Stimulated activated CD8-positive, alpha-beta memory T cell treated with anti-CD3 and anti-CD28 coated beads, Interleukin-15, amount 100 ng/mL, for 24 hours (primary cell): ENCODE results near the gene MS4A4E.
A peak's percentile ranks its signal among the peaks of the same experiment; 100 is the strongest.
"Not testable (repeated sequence)": the region's sequence is repeated elsewhere in the genome, so short reads cannot be mapped to it uniquely, and the experiment has no call there.

Experiments
- DNase-seq: peaks from one replicate; pipeline ENCODE4 v3.0.0-alpha.2; 2020; ENCODE audit warnings: low read depth

Gene MS4A4E

GRCh38 chr11:60221692-60222091, 21.2 kb downstream of the MS4A4E start:
- DNase-seq: no peak

GRCh38 chr11:60221181-60221580, 21.8 kb downstream of the MS4A4E start:
- DNase-seq: no peak

- DNase-seq: no peak
These were observed 28.6 kb downstream of the MS4A4E start for GRCh38 chr11:60214386-60214785.

- no peak for DNase-seq
These were observed 31.7 kb downstream of the MS4A4E start for GRCh38 chr11:60211206-60211605.

GRCh38 chr11:60209977-60210376, 33.0 kb downstream of the MS4A4E start:
- DNase-seq: no peak

- no peak for DNase-seq
These were observed 34.0 kb downstream of the MS4A4E start for GRCh38 chr11:60208951-60209350.

- DNase-seq: no peak
These were observed 34.6 kb downstream of the MS4A4E start for GRCh38 chr11:60208146-60208895.

GRCh38 chr11:60206616-60207015, 36.3 kb downstream of the MS4A4E start:
- DNase-seq: no peak

GRCh38 chr11:60204922-60205321, 38.0 kb downstream of the MS4A4E start:
- no peak for DNase-seq

GRCh38 chr11:60201334-60201733, 41.6 kb downstream of the MS4A4E start:
- DNase-seq: not testable (repeated sequence)

GRCh38 chr11:60197442-60197841, 45.5 kb downstream of the MS4A4E start:
- DNase-seq: no peak

GRCh38 chr11:60195923-60196368, 47.0 kb downstream of the MS4A4E start:
- no peak for DNase-seq

- no peak for DNase-seq
These were observed 48.4 kb downstream of the MS4A4E start for GRCh38 chr11:60194511-60194910.

- peak; percentile 7 for DNase-seq
These were observed 49.1 kb downstream of the MS4A4E start for GRCh38 chr11:60193687-60194433.

GRCh38 chr11:60192564-60192963, 50.4 kb downstream of the MS4A4E start:
- DNase-seq: not testable (repeated sequence)

GRCh38 chr11:60188481-60188880, 54.5 kb downstream of the MS4A4E start:
- DNase-seq: not testable (repeated sequence)

- not testable (repeated sequence) for DNase-seq
These were observed 56.8 kb downstream of the MS4A4E start for GRCh38 chr11:60186128-60186527.

GRCh38 chr11:60185512-60185827, 57.5 kb downstream of the MS4A4E start:
- not testable (repeated sequence) for DNase-seq

GRCh38 chr11:60184824-60185511, 58.0 kb downstream of the MS4A4E start:
- DNase-seq: no peak

GRCh38 chr11:60183591-60184205, 59.2 kb downstream of the MS4A4E start:
- DNase-seq: no peak

GRCh38 chr11:60182541-60183330, 60.2 kb downstream of the MS4A4E start, which contains the start of gene MS4A6A:
Gene MS4A6A, minus strand, starts transcription at chr11:60183083. Its CDS starts 1,356 bp downstream, at chr11:60181727.
- no peak for DNase-seq
